OCI-LY1 (cell line): Measurements from ENCODE around the gene CHD9NB.

Source experiments
- CTCF ChIP-seq: fragments of 200-600 bp; sonication (generic), shearing (Covaris generic); IDR thresholded peaks from 2 replicates; pipeline ENCODE4 v1.5.1; 2017; ENCODE audit warnings: mild to moderate bottlenecking, antibody characterized with exemption, low read length, moderate library complexity, mixed read lengths
- EZH2 ChIP-seq: fragments of 200-600 bp; sonication (generic), shearing (Covaris generic); IDR thresholded peaks from 2 replicates; pipeline ENCODE4 v1.8.0; 2017; ENCODE audit warnings: borderline replicate concordance, mixed run types, mild to moderate bottlenecking, antibody characterized with exemption, low read length, moderate library complexity, mixed read lengths

GRCh38 chr16:53082509-53082908 lies 29.8 kb upstream of the CHD9NB start:
- TF ChIP-seq CTCF (no peak), EZH2 (no peak)
